ENCODE data around the gene CTNNA3. TPM values are rescaled to one million over a fixed set of nuclear protein-coding genes. Genes with fewer than 3 reads are reported as not detected.
"Not testable (repeated sequence)": the region's sequence is repeated elsewhere in the genome, so short reads cannot be mapped to it uniquely, and the experiment has no call there.

Gene CTNNA3
- total and polyA plus RNA-seq, 2 donors (not counting 1 experiment from before 2014, with no cell fraction given), result not detected

DNA sequence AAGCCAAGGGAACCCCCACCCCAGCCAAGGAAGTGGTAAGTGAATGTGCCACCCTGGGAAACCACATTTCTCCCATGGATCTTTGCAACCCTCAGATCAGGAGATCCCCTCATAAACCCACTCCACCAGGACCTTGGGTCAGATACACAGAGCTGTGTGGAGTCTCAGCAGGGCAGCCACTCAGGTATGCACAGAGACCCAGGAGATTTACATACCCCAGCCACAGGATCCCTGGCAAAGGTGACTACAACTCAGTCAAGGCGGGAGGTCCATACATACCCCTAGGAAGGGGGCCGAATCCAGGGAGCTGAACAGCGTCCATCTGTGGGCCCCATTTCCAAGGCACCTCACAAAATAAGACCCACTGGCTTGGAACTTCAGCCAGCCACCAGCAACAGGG lies 293.4 kb downstream of the CTNNA3 start:
- Histone ChIP-seq H3K4me2 (ENCODE audit: extremely low read depth, insufficient read depth, low read length) (no peak overlapping the region), H3K27me3 (ENCODE audit: control insufficient read depth, insufficient read depth, low read length) (no peaks in the 10 kb centered on the region), H3K9ac (ENCODE audit: insufficient read depth, low read length) (no peak overlapping the region), H2AFZ (ENCODE audit: low read length) (no peak overlapping the region), H3K4me1 (ENCODE audit: control insufficient read depth, extremely low read depth, insufficient read depth, low read length) (no peaks in the 10 kb centered on the region), H3K27ac (ENCODE audit: insufficient read depth, low read length) (no peak overlapping the region), H3K4me3 (replicated peaks in 1 of 4; ENCODE audit: control extremely low read depth in 1 of 4, insufficient read depth in 1 of 4, low read depth in 3 of 4, low read length in 4 of 4) (no peak overlapping the region), H3K9me3 (ENCODE audit: control insufficient read depth, insufficient read depth, low read depth, low read length) (no peaks in the 10 kb centered on the region), H3K36me3 (ENCODE audit: control insufficient read depth, insufficient read depth, low read length) (no peaks in the 10 kb centered on the region), H3K79me2 (ENCODE audit: control insufficient read depth, insufficient read depth, low read length) (no peaks in the 10 kb centered on the region), H4K20me1 (ENCODE audit: control insufficient read depth, extremely low read depth, insufficient read depth, low read length) (no peaks in the 10 kb centered on the region)
- no peak for DNase-seq (ENCODE audit: low read depth in 2 of 2)
- TF ChIP-seq EZH2 (IDR thresholded peaks at IDR 0.05; ENCODE audit: low read length, missing control alignments), result no peak
- TF ChIP-seq, protein P1, sequence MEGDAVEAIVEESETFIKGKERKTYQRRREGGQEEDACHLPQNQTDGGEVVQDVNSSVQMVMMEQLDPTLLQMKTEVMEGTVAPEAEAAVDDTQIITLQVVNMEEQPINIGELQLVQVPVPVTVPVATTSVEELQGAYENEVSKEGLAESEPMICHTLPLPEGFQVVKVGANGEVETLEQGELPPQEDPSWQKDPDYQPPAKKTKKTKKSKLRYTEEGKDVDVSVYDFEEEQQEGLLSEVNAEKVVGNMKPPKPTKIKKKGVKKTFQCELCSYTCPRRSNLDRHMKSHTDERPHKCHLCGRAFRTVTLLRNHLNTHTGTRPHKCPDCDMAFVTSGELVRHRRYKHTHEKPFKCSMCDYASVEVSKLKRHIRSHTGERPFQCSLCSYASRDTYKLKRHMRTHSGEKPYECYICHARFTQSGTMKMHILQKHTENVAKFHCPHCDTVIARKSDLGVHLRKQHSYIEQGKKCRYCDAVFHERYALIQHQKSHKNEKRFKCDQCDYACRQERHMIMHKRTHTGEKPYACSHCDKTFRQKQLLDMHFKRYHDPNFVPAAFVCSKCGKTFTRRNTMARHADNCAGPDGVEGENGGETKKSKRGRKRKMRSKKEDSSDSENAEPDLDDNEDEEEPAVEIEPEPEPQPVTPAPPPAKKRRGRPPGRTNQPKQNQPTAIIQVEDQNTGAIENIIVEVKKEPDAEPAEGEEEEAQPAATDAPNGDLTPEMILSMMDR (conservative IDR thresholded peaks at IDR 0.05 in 1 of 2, IDR thresholded peaks at IDR 0.05 in 1 of 2; ENCODE audit: low read depth in 1 of 2, low read length in 2 of 2), result no peak

DNA sequence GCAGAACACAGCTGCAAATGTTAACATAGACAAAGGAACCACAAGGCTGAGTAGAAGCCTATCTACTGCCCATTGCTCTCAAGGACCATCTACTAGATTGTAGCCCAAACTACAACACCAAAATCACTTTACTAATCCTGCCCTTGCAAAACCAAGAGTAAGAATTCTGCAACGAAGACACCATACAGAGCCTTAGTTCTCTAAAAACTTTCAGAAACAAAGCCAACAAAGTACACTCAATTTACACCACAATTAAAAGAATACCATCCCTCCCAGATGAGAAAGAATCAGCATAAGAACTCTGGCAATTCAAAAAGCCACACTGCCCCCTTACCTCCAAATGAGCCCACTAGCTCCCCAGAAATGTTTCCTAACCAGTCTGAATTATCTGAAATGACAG lies 294.3 kb downstream of the CTNNA3 start:
- TF ChIP-seq EZH2 (IDR thresholded peaks at IDR 0.05; ENCODE audit: low read length, missing control alignments), result no peak
- TF ChIP-seq, protein P1 (conservative IDR thresholded peaks at IDR 0.05 in 1 of 2, IDR thresholded peaks at IDR 0.05 in 1 of 2; ENCODE audit: low read depth in 1 of 2, low read length in 2 of 2), result no peak

DNA sequence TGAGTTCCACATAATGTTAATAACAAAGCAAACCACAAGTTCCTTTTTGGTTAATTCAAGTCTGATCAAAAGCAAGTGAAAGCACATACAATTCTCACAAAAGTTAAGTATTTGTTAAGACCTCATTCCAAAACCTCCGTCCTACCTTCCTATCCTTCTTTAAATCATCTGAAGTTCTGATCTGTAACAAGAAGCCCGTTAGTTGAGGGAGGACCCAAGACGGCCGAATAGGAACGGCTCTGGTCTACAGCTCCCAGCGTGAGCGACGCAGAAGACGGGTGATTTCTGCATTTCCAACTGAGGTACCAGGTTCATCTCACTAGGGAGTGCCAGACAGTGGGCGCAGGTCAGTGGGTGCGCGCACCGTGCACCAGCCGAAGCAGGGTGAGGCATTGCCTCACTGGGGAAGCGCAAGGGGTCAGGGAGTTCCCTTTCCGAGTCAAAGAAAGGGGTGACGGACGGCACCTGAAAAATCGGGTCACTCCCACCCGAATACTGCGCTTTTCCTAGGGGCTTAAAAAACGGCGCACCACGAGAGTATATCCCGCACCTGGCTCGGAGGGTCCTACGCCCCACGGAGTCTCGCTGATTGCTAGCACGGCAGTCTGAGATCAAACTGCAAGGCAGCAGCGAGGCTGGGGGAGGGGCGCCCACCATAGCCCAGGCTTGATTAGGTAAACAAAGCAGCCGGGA lies 309.0 kb downstream of the CTNNA3 start:
- not testable (repeated sequence) for H2AFZ ChIP-seq (ENCODE audit: low read length); DNase-seq (ENCODE audit: low read depth in 2 of 2); H3K36me3 ChIP-seq (ENCODE audit: control insufficient read depth, insufficient read depth, low read length); H3K9ac ChIP-seq (ENCODE audit: insufficient read depth, low read length); H3K9me3 ChIP-seq (ENCODE audit: control insufficient read depth, insufficient read depth, low read depth, low read length); H3K4me1 ChIP-seq (ENCODE audit: control insufficient read depth, extremely low read depth, insufficient read depth, low read length); H3K27ac ChIP-seq (ENCODE audit: insufficient read depth, low read length); H4K20me1 ChIP-seq (ENCODE audit: control insufficient read depth, extremely low read depth, insufficient read depth, low read length); H3K27me3 ChIP-seq (ENCODE audit: control insufficient read depth, insufficient read depth, low read length); H3K4me2 ChIP-seq (ENCODE audit: extremely low read depth, insufficient read depth, low read length); H3K79me2 ChIP-seq (ENCODE audit: control insufficient read depth, insufficient read depth, low read length)
- peak overlapping the region in 1 of 4 experiments; percentile 26 for H3K4me3 ChIP-seq (replicated peaks in 1 of 4; ENCODE audit: control extremely low read depth in 1 of 4, insufficient read depth in 1 of 4, low read depth in 3 of 4, low read length in 4 of 4)

More for the DNA sequence above, 294.3 kb downstream of the CTNNA3 start:
- Histone ChIP-seq H3K4me2 (ENCODE audit: extremely low read depth, insufficient read depth, low read length) (no peak overlapping the region), H2AFZ (ENCODE audit: low read length) (no peak overlapping the region), H3K27me3 (ENCODE audit: control insufficient read depth, insufficient read depth, low read length) (no peaks in the 10 kb centered on the region), H3K4me3 (replicated peaks in 1 of 4; ENCODE audit: control extremely low read depth in 1 of 4, insufficient read depth in 1 of 4, low read depth in 3 of 4, low read length in 4 of 4) (no peak overlapping the region), H3K9ac (ENCODE audit: insufficient read depth, low read length) (no peak overlapping the region), H3K27ac (ENCODE audit: insufficient read depth, low read length) (no peak overlapping the region), H3K36me3 (ENCODE audit: control insufficient read depth, insufficient read depth, low read length) (no peaks in the 10 kb centered on the region), H3K4me1 (ENCODE audit: control insufficient read depth, extremely low read depth, insufficient read depth, low read length) (no peaks in the 10 kb centered on the region), H3K9me3 (ENCODE audit: control insufficient read depth, insufficient read depth, low read depth, low read length) (no peaks in the 10 kb centered on the region), H3K79me2 (ENCODE audit: control insufficient read depth, insufficient read depth, low read length) (no peaks in the 10 kb centered on the region), H4K20me1 (ENCODE audit: control insufficient read depth, extremely low read depth, insufficient read depth, low read length) (no peaks in the 10 kb centered on the region)
- no peak for DNase-seq (ENCODE audit: low read depth in 2 of 2)
